ENCODE results near the gene LRRC25.

Gene LRRC25

GRCh38 chr19:18424890-18425514 lies 27.6 kb upstream of the LRRC25 start:
- DNase-seq, result no peak

GRCh38 chr19:18424122-18424889 lies 26.9 kb upstream of the LRRC25 start:
- no peak for DNase-seq

- DNase-seq, result no peak
These were observed 26.0 kb upstream of the LRRC25 start for GRCh38 chr19:18423258-18424020.

GRCh38 chr19:18422530-18423191 lies 25.2 kb upstream of the LRRC25 start:
- no peak for DNase-seq

- DNase-seq, result no peak
These were observed 24.0 kb upstream of the LRRC25 start for GRCh38 chr19:18421371-18421959.

- DNase-seq, result no peak
These were observed 23.5 kb upstream of the LRRC25 start for GRCh38 chr19:18420930-18421329.

- peak in 1 of 56 donors; percentile 20 for DNase-seq
These were observed 22.5 kb upstream of the LRRC25 start for GRCh38 chr19:18419699-18420460.

GRCh38 chr19:18419195-18419698 lies 21.8 kb upstream of the LRRC25 start, which contains the start of gene SSBP4:
Gene SSBP4, plus strand, starts transcription at chr19:18419398. Its CDS starts 251 bp downstream, at chr19:18419649.
- peak in 37 of 56 donors; percentile 27 to 82 (median 64) for DNase-seq

GRCh38 chr19:18418483-18419194 lies 21.2 kb upstream of the LRRC25 start:
- peak in 23 of 56 donors; percentile 49 to 80 (median 69) for DNase-seq

GRCh38 chr19:18418029-18418482 lies 20.6 kb upstream of the LRRC25 start:
- peak in 15 of 56 donors; percentile 28 to 59 (median 43) for DNase-seq

GRCh38 chr19:18417250-18418028 lies 20.0 kb upstream of the LRRC25 start:
- peak in 22 of 56 donors; percentile 13 to 64 (median 46) for DNase-seq

- peak in 53 of 56 donors; percentile 22 to 91 (median 71) for DNase-seq
These were observed 19.4 kb upstream of the LRRC25 start for GRCh38 chr19:18416778-18417249.

- peak in 10 of 56 donors; percentile 16 to 47 (median 30) for DNase-seq
These were observed 17.9 kb upstream of the LRRC25 start for GRCh38 chr19:18415178-18415867.

- no peak for DNase-seq
These were observed 17.2 kb upstream of the LRRC25 start for GRCh38 chr19:18414504-18415177.

GRCh38 chr19:18412610-18413239 lies 15.3 kb upstream of the LRRC25 start:
- no peak for DNase-seq

GRCh38 chr19:18408053-18408476 lies 10.6 kb upstream of the LRRC25 start:
- DNase-seq, result no peak
